Hematopoietic multipotent progenitor cell treated with erythropoietin and hydrocortisone succinate and interleukin-3 and kit ligand, for 15 days (in vitro differentiated cells): ENCODE data around the gene PRKCE.

Experiments
- DNase-seq: peaks from one replicate; pipeline ENCODE4 v3.0.0-alpha.2; 2015; ENCODE audit warnings: low spot score

PRKCE gene

GRCh38 chr2:45728458-45728942 lies 77.0 kb downstream of the PRKCE start:
- DNase-seq: no peak

DNA sequence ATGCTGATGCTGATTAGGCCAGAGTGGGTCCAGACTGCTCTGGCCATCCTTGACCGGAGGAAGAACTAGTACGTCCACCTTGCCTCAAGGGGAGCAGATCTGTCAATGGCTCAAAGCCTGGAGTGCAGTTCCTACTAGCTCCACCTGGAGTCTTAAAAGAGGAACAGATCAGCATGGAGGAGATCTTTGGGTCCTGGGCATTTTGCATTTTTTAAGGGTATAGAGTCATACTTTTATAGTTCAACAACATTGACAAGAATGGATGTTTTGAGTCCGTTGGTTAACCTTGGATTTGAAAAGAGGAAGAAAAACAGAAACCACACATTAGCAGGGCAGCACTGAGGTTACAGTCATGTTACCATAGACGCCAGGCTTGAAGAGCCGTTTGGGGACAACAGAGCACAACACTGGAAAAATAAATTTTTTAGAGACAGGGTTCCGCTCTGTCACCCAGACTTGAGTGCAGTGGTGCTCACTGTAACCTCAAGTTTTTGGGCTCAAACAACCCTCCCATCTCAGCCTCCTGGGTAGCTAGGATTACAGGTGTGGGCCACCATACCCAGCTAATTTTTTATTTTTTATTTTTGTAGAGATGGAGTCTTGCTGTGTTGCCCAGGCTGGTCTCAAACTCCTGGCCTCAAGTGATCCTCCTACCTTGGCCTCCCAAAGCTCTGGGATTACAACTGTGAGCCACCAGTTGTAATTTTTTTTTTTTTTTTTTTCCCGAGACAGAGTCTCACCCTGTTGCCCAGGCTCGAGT lies 78.5 kb downstream of the PRKCE start:
- DNase-seq: no peak

DNA sequence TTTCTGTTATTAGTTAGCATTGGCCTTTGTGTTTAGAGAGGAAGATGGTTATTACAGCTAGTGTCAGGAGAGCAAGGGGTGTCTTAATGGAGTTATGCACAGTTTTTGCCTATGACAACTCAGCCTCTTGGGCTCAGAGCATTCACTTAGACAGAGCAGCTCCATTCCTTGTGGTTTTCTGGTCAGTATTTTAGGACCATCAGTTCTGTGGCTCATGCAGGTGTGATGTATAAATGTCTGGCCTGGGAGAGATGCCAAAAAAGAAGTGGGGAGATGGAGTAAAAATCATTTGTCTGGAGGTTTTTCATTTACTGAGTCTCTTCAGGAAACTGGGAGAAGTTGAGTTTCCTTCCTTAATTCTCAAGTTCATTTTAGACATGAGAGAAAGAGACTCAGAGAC lies 79.7 kb downstream of the PRKCE start:
- no peak for DNase-seq

DNA sequence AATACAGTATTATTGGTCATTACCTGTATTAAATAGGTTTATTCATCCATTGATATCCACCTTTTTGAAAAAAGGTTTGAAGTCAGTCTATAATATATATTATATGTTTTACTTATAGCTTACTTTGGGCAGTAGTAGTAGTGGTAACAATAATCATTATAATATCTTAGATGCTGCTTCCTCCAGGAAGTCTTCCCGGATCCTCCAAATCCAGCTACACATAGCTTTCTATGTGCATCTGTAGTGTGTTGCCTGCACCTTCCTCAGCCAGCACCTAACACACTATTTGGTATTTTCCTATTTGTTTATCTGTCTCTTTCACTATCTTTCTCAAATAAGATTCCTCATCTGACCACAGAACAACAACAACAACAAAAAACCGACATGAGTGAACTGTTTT lies 81.0 kb downstream of the PRKCE start:
- DNase-seq: no peak

DNA sequence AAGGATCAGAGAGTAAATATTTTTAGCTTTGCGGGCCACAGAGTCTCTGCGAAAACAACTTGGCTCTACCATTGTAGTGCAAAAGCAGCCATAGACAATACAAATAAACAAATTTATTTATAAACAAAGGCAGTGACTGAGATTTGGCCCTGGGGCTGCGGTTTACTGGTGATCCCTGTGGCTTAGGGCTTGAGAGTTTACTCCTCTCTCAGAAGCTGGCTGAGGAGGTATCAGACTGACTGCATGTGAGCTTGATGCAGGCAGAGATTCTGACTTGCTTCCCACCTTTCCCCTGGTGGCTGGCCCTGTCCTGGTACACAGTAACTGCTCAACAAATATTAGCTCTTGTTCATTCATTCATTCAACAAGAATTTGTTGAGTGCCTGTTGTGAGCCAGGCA lies 81.5 kb downstream of the PRKCE start:
- no peak for DNase-seq

DNA sequence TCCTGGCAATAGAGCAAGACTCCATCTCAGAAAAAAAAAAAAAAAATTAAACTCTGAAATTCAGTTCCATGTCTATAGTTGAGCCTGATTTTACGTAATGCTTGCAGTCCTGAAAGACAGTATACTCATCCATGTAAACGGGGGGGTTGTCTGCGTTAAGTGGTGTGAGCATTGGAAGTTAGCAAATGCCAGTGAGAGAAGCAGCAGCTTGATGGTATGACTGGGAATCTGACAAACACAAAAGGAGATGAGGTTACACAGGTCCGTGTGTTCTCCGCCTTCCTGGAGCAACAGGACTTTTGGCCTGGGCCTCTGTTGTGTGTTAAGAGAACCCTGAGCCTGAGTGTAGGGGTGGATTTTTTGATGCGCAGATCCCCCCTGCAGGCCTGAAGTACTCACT lies 82.9 kb downstream of the PRKCE start:
- no peak for DNase-seq

DNA sequence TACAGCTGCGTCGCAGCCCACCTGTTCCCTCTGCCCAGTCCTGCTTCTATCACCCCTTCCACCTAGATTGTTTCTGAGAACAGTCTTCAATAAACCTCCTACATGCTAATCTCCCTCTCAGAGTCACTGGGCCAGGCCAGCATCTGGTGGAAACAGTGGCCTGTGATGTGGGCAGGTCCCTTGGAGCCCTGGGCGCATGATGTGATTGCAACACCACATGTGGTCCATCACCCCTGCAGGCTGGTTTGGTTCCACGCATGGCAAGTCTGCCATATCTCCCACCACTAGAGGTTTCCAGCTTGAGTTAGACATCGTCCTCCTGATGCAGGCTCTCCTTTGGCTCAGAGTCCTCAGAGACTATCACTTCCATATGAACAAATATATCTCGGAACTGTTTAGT lies 83.5 kb downstream of the PRKCE start:
- DNase-seq: no peak

DNA sequence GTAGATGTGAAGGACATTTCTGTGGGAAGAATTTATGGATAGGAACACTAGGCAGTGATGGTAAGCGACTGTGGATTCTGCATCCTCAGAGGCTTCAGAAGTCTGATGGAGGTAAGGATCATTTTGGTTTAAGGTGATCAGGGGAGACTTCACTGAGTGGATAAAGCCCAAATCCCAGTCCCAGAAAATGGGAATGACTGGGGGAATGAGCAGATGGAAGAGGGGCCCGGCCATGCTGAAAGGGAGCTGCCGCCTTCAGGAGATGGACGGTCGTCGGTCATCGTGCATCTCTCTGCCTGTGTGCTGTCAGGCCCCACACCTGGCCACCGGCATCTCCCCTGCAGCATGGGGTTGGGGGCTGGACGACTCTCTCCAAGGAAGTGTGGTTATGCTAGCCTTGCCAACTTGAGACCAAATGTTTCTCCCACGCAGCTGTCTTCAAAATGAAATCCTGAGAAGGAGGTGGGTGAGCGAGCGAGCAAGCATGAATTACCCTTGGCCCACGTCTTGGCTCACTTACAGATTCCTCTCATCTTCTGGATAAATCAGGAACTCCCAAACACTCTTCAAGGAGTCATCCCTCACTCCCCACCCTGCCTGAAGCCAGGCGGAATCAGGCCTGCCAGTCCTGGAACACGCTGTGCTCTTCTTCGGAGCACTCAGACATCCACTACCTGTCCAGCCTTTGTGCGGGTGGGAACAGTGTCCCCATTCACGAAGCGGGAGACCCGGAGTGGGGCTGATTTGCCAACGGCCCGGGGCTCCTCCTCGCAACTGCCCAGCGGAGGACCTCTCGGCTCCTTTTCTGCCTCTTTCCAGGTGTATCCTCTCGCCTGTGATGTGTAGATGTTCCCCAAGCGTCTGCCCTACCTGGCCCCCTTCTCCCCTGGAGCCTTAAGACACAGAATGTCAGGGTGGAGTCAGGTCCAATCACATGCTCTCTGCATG lies 85.6 kb downstream of the PRKCE start:
- no peak for DNase-seq

GRCh38 chr2:45739796-45740485 lies 88.5 kb downstream of the PRKCE start:
- no peak for DNase-seq

GRCh38 chr2:45741161-45741850 lies 89.8 kb downstream of the PRKCE start:
- no peak for DNase-seq

- DNase-seq: no peak
Observed at GRCh38 chr2:45743531-45744396, 92.3 kb downstream of the PRKCE start.

DNA sequence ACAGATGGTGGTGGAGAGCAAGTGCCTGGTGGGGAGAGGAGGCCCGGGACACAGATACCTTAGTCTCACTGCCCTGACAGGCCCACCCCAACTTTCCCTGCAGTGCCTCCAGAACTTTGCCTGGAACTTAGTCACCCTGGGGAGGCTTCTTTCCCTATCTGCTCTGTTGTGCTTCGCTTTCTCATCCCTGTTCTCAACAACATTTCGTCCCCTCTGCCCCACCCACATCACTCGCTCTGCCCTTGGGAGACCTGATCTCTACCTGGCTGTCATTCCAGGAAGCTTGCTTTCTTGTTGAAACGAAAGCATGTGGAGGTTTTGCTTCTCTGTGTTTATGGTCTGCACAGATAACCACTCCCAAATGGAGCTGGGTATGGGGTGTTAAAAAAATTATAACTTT lies 93.8 kb downstream of the PRKCE start:
- DNase-seq: no peak

GRCh38 chr2:45746888-45747287 lies 95.4 kb downstream of the PRKCE start:
- no peak for DNase-seq

DNA sequence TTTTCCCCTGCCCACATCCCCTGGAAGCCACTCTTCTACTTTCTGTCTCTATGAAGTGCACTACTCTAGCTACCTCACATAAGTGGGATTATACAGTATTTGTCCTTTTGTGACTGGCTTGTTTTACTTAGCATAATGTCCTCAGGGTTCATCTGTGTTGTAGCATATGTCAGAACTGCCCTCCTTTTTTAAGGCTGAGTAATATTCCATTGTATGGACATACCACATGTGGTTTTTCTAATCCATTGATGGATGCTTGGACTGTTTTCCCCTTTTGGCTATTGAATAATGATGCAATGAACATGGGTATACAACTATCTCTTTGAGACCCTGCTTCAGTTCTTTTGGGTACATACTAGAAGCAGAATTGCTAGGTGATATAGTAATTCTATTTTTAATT lies 95.9 kb downstream of the PRKCE start:
- DNase-seq: no peak

GRCh38 chr2:45748239-45748638 lies 96.8 kb downstream of the PRKCE start:
- peak; percentile 42 for DNase-seq

GRCh38 chr2:45750001-45750400 lies 98.5 kb downstream of the PRKCE start:
- no peak for DNase-seq

DNA sequence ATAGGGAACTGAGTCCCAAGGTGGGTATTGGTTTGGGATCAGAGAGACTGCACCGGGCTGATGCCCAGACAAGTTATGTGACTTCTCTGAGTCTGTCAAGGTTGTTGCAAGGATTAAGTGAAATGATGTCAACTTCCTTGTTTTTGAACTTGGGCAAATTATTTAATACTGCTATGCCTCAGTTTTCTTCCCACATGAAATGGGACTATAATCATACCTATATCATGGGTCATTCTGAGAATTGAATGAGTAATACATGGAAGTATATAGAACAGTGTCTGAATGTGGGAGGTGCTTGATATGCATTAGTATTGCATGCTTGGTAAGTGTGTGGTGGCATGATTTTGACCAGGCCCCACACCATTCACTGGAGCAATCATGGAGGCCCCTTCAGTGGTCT lies 99.0 kb downstream of the PRKCE start:
- DNase-seq: no peak

DNA sequence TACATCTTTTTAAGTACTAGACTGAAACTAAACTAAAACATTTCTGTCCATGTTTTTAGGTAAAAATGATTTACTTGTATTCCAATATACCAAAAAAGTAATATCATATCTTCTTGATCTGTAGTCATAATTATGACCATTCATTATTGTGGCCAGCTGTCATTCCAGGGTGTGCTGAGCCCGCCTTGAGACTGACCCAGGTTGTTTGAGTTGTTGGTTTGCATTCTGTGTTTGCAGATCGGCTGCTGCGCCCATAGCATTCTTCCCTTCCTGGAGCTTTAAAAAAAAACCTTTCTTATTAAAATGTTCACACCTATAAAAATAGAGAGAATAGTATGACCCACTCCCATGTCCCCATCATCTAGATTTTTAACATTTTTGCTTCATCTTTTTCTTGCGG lies 101.9 kb downstream of the PRKCE start:
- DNase-seq: no peak

DNA sequence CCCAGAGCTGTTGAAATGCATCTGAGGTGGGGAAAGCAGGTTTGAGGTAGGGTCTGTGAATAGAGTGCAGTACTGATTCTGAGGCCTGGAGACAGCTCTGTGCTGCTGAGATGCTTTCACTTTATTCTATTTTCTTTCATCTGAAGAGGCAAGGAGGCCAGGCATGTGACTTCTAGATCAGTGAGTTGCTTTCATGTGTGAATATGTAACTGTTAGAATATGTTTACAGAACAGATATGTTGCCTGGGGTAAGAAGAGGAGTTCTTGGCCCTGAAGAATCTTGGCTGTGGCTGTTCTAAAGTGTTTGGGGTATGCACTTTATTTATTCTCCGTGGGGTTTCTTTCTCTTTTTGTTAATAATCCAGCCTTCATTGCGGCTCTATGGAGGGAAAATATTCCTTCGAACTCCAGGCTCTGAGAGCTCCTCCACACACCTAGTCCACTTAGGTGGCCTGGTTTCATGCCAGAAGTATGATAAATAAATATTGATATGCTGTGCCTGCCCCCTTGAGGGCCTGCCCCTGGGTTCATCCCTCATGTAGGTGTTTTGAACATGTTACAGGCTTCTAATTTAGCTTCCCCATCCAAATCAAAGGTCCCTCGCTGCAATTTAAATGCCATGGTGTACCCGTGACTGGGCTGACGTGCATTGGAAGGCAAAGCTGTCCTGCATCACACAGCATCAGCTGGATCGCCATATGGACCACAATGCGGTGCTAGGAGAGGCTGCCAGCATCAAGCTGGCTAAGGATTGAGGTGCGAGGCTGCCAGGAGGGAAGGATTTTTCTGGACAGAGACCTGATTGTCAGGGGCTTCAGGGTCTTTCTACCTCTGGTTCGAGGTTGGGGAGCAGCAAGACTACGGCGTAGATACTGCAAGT lies 102.9 kb downstream of the PRKCE start:
- DNase-seq: no peak
